Ammon's horn (tissue), 1 donor: ENCODE results near the gene UGT2B28.
"Not testable (repeated sequence)": the region's sequence is repeated elsewhere in the genome, so short reads cannot be mapped to it uniquely, and the experiment has no call there.

Experiments used
- DNase-seq: peaks from one replicate; pipeline ENCODE4 v3.0.0-alpha.2; 2016; ENCODE audit warnings: low spot score

Gene UGT2B28

DNA sequence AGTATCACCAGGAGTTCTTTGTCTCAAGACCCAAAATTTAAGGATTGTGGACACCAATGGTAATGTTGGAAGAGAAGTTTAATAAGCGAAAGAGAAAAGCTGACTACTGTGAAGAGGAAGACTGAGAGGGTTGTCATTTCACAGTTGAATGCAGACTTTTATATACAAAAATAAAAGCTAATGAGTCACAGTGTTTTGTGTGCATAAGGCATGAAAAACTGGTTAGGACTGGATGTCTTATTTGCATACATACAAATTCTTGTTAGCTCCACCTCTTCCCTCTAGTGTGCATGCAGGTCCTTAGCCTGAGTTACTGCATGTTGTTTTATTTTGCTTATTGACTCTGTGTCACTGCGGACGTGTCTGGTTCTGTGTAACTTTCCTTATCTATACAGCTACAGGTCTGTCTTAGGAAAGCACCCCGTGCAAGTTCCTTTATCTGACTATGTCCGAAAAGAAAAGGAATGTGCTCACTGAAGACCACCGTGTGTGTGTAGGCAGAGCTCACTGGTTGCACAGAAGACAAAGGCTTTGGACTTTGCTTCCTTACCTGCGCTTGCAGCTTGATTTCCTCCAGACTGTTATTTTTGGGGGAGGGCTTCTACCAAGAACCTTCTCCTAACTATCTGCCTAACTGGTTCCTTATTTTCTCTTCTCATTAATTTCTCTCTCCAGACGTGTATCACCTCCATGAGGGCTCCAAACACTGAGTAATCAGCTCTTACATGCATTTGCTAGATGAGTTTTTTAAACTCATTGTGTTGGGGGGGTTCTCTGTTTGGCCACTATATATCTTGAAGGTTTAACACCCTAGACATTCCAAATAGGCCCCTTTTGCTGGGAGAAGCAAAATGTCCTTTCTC is 63.5 kb downstream of the UGT2B28 start:
- DNase-seq: not testable (repeated sequence)
